Lung (tissue), 12 donors: ENCODE results near the gene FKBP5. TPM values are rescaled to one million over a fixed set of nuclear protein-coding genes. Genes with fewer than 3 reads are reported as not detected.

Source experiments
- ATAC-seq: fragments of 200-7000 bp; cut with Tn5 transposase; one replicate; pipeline ENCODE4 v1.9.1; 2020; ENCODE audit warnings: moderate number of reproducible peaks; ENCODE audit not compliant: insufficient read depth, low FRiP score
- DNase-seq, 3 donors: peaks; one replicate each; pipeline ENCODE4 v3.0.0-alpha.2; 2013 to 2017
- H3K27ac ChIP-seq, 2 donors: one replicate each; pipeline ENCODE4 v1.5.1; 2013; ENCODE audit warnings: mild to moderate bottlenecking in 2 of 2, moderate library complexity in 2 of 2, control low read depth in 1 of 2, inconsistent platforms in 1 of 2, low read depth in 1 of 2, low read length in 1 of 2
- H3K27me3 ChIP-seq, 3 donors: one replicate each; pipeline ENCODE4 v1.5.1; 2013; ENCODE audit warnings: low read length in 2 of 3; ENCODE audit not compliant: control insufficient read depth in 3 of 3, insufficient read depth in 3 of 3
- H3K36me3 ChIP-seq, 4 donors: one replicate each; pipeline ENCODE4 v1.5.1; 2013; ENCODE audit warnings: low read length in 4 of 4, mild to moderate bottlenecking in 1 of 4, moderate library complexity in 1 of 4; ENCODE audit not compliant: control insufficient read depth in 4 of 4, insufficient read depth in 4 of 4
- H3K4me1 ChIP-seq, 5 donors: one replicate each; pipeline ENCODE4 v1.5.1; 2013; ENCODE audit warnings: low read length in 5 of 5, mild to moderate bottlenecking in 2 of 5, moderate library complexity in 1 of 5; ENCODE audit not compliant: control insufficient read depth in 5 of 5, insufficient read depth in 5 of 5
- H3K4me3 ChIP-seq: one replicate; pipeline ENCODE4 v1.5.1; 2013; ENCODE audit warnings: mild to moderate bottlenecking, control low read depth, moderate library complexity
- H3K9ac ChIP-seq, 2 donors: one replicate each; pipeline ENCODE4 v1.5.1; 2013; ENCODE audit warnings: low read length in 2 of 2, control low read depth in 1 of 2; ENCODE audit not compliant: insufficient read depth in 1 of 2
- H3K9me3 ChIP-seq, 4 donors: one replicate each; pipeline ENCODE4 v1.5.1; 2013; ENCODE audit warnings: low read length in 3 of 4, mild to moderate bottlenecking in 1 of 4, moderate library complexity in 1 of 4; ENCODE audit not compliant: control insufficient read depth in 4 of 4, insufficient read depth in 3 of 4
- CTCF ChIP-seq: IDR thresholded peaks from 2 replicates; pipeline ENCODE4 v1.5.1; 2012; ENCODE audit warnings: mild to moderate bottlenecking; ENCODE audit errors: control extremely low read depth, extremely low read depth
- WGBS, 2 donors: extraction: QIAGEN DNeasy Blood & Tissue Kit; methylation state at CpG; one replicate each; pipeline ENCODE4 v1.1.7; 2013; 5-methylcytosine and 5-hydroxymethylcytosine counted together
- polyA plus RNA-seq, 2 donors: library from polyadenylated mRNA; stranded (reverse); fragments of 200-250 nt; gene quantifications; one replicate each; pipeline ENCODE4 v1.2.1, GENCODE V29; 2013
- total RNA-seq, 2 donors: library from RNA; depleted of rRNA in 1 of 2; stranded (reverse); fragments of >200 nt in 1 of 2; gene quantifications; one replicate each; pipeline ENCODE4 v1.2.1, GENCODE V29; 2014 to 2021
- donor health status: control.
- donor health status: control.
- donor health status: Bipolar disorder and iron deficiency.
- donor health status: healthy.
- donor health status: DM: yes; HTN: yes; CAD: no.

FKBP5 gene
- total and polyA plus RNA-seq, 4 donors = 25.9 to 245 (median 106) TPM

- no peak for TF ChIP-seq CTCF
- no peak overlapping the region for H3K9ac ChIP-seq
- 96 to 100% methylated on average over 1 of the region's 1 CpG for WGBS, 2 donors
- DNase-seq = no peak
- no peaks in the 10 kb centered on the region for H3K27me3 ChIP-seq
- H3K27ac ChIP-seq = no peak overlapping the region
- H3K9me3 ChIP-seq = no peaks in the 10 kb centered on the region
- ATAC-seq = no peak
- H3K4me1 ChIP-seq = peaks cover 0 to 10% (median 3%) of the 10 kb centered on the region in 5 donors
- H3K4me3 ChIP-seq = no peak overlapping the region
- H3K36me3 ChIP-seq = peaks cover 0 to 4% (median 1%) of the 10 kb centered on the region in 4 donors
Measured at GRCh38 chr6:35678814-35679213, 9.9 kb downstream of the FKBP5 start.

GRCh38 chr6:35678021-35678654, 10.6 kb downstream of the FKBP5 start:
- 63 to 74% methylated on average over 4 of the region's 4 CpGs for WGBS, 2 donors
- Histone ChIP-seq H3K4me1 (peaks cover 0 to 10% (median 3%) of the 10 kb centered on the region in 5 donors), H3K27ac (no peak overlapping the region), H3K27me3 (no peaks in the 10 kb centered on the region), H3K9me3 (no peaks in the 10 kb centered on the region), H3K36me3 (peaks cover 0 to 3% (median 1%) of the 10 kb centered on the region in 4 donors), H3K9ac (no peak overlapping the region), H3K4me3 (no peak overlapping the region)
- DNase-seq = no peak
- no peak for TF ChIP-seq CTCF
- ATAC-seq = no peak

- Histone ChIP-seq H3K27ac (no peak overlapping the region), H3K4me3 (no peak overlapping the region), H3K36me3 (peaks cover 0 to 3% (median 0%) of the 10 kb centered on the region in 4 donors), H3K27me3 (no peaks in the 10 kb centered on the region), H3K9me3 (no peaks in the 10 kb centered on the region), H3K4me1 (peaks cover 0 to 10% (median 3%) of the 10 kb centered on the region in 5 donors), H3K9ac (no peak overlapping the region)
- DNase-seq = peak in 1 of 3 donors; percentile 29
- no peak for TF ChIP-seq CTCF
- ATAC-seq = no peak
- 85 to 93% methylated on average over 2 of the region's 2 CpGs for WGBS, 2 donors
Measured at GRCh38 chr6:35677456-35677855, 11.3 kb downstream of the FKBP5 start.
